Esophagus squamous epithelium (tissue), 5 donors: ENCODE results near the gene RNF149. TPM values are rescaled to one million over a fixed set of nuclear protein-coding genes. Genes with fewer than 3 reads are reported as not detected.

Experiments used
- DNase-seq: peaks from one replicate; lab custom pipeline; 2025; lab: John Stamatoyannopoulos, UW
- H3K27ac ChIP-seq, 4 donors: fragments of 200-600 bp; sonication (generic); one replicate each; pipeline ENCODE4 v1.5.1; 2016 to 2019; ENCODE audit warnings: mild to moderate bottlenecking in 1 of 4
- H3K27me3 ChIP-seq, 4 donors: fragments of 200-600 bp; sonication (generic); 1 replicate in 3 of 4; 2 replicates in 1 of 4; pipeline versions ENCODE4 v1.5.1 to v1.6.0; 2017 to 2021; ENCODE audit warnings: antibody characterized with exemption in 1 of 4
- H3K36me3 ChIP-seq, 3 donors: fragments of 200-600 bp; sonication (generic); one replicate each; pipeline ENCODE4 v1.5.1; 2016 to 2019
- H3K4me1 ChIP-seq, 3 donors: fragments of 200-600 bp; sonication (generic); one replicate each; pipeline ENCODE4 v1.5.1; 2017 to 2019
- H3K4me3 ChIP-seq, 4 donors: fragments of 200-600 bp; sonication (generic); 1 replicate in 3 of 4; 2 replicates in 1 of 4; pipeline ENCODE4 v1.5.1; 2016 to 2019; ENCODE audit warnings: mild to moderate bottlenecking in 2 of 4, moderate library complexity in 1 of 4
- H3K9me3 ChIP-seq, 3 donors: fragments of 200-600 bp; sonication (generic); one replicate each; pipeline ENCODE4 v1.5.1; 2016 to 2019
- POLR2A ChIP-seq, 4 donors: fragments of 450-650 bp; IDR thresholded peaks; one replicate each; pipeline ENCODE4 v1.6.1; 2017; ENCODE audit warnings: antibody characterized with exemption in 4 of 4, mild to moderate bottlenecking in 4 of 4, moderate library complexity in 3 of 4
- WGBS, 2 donors: methylation state at CpG; one replicate each; pipeline ENCODE4 v1.1.5; 2018; 5-methylcytosine and 5-hydroxymethylcytosine counted together
- intact Hi-C: fragments of 100-400 bp; cut with DNase I; formaldehyde crosslinking; loops from one replicate; pipeline ENCODE4 v1.15.0; 2022
- total RNA-seq, 4 donors: library from RNA; depleted of rRNA; stranded (reverse); fragments of >200 nt; gene quantifications; one replicate each; pipeline ENCODE4 v1.1.0, GENCODE V29; 2016
- TF ChIP-seq, protein P1 (sequence below), 6 experiments: fragments of 450-650 bp in 4 of 6; fragments of 200-600 bp in 2 of 6; sonication (generic) in 2 of 6; IDR thresholded peaks; one replicate each; pipeline ENCODE4 v1.5.1; 2016 to 2019; ENCODE audit warnings: antibody characterized with exemption in 6 of 6, mild to moderate bottlenecking in 4 of 6, moderate library complexity in 4 of 6
- donor health status: DM: yes; HTN: yes; CAD: no.

The RNF149 gene
- total RNA-seq, 4 donors from 2014 or later, result 80.3 to 117 (median 110) TPM

DNA sequence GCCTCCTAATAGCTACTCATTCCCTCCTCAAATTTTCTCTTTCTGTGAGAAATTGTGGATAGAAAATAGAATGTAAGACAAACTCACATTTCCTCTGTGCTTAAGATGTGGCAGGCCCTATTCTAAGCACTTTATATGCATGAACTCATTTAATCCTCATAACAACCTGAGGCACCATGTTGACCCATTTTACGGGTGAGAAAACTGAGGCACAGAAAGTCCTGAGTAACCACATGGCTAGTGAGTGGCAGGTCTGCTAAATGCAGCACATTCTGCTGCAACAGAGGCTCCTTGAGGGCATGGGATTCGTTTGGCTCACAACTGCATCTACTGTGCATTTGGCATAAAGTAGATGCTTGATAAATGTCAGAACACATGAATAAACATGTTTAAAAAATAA, 22.7 kb upstream of the RNF149 start:
- Histone ChIP-seq H3K27ac (peak overlapping the region; percentile 82 to 94 (median 87)), H3K4me3 (no peak overlapping the region), H3K27me3 (no peaks in the 10 kb centered on the region), H3K9me3 (no peaks in the 10 kb centered on the region), H3K36me3 (no peaks in the 10 kb centered on the region), H3K4me1 (peaks cover 26 to 53% (median 32%) of the 10 kb centered on the region in 3 donors)
- TF ChIP-seq POLR2A (IDR thresholded peaks at IDR 0.05), result no peak
- TF ChIP-seq, protein P1, sequence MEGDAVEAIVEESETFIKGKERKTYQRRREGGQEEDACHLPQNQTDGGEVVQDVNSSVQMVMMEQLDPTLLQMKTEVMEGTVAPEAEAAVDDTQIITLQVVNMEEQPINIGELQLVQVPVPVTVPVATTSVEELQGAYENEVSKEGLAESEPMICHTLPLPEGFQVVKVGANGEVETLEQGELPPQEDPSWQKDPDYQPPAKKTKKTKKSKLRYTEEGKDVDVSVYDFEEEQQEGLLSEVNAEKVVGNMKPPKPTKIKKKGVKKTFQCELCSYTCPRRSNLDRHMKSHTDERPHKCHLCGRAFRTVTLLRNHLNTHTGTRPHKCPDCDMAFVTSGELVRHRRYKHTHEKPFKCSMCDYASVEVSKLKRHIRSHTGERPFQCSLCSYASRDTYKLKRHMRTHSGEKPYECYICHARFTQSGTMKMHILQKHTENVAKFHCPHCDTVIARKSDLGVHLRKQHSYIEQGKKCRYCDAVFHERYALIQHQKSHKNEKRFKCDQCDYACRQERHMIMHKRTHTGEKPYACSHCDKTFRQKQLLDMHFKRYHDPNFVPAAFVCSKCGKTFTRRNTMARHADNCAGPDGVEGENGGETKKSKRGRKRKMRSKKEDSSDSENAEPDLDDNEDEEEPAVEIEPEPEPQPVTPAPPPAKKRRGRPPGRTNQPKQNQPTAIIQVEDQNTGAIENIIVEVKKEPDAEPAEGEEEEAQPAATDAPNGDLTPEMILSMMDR (IDR thresholded peaks at IDR 0.05), result no peak
- no peak for DNase-seq
- 53 to 71% methylated on average over 2 of the region's 2 CpGs for WGBS, 2 donors
- intact Hi-C loops, result no loop called here

DNA sequence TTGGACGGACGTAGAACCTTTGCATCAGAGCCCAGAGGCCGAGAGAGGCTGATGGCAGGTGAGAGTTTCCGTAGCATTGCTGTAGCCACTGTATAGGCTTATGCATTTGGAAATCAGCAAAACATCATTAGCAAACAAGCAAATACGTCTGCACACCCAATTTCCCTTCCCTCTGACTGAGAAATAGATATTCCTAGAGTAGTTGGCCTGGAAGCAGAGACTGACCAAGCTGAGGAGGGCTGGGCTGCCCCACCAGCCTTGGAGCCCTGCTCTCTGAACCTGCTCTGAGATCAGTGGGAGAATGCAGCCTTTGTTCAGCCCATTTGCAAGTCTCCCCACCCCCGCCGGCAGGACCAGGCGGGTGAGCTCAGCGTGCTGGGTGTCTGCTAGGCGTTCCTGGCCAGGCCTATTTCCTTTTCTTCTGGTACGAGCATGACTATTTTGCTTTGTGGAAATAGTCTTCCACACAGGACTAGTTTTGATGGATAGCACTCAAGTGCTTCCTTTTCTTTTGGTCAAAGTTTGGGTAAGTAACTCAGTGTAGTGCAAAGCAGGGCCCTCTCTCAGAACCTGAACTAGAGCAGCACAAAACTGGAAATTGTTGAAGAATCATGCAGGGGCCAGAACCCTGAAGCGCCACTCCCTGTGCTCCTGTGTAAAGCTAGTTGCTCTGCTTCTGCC, 21.9 kb upstream of the RNF149 start:
- Histone ChIP-seq H3K4me1 (peaks cover 26 to 53% (median 32%) of the 10 kb centered on the region in 3 donors), H3K27me3 (no peaks in the 10 kb centered on the region), H3K4me3 (no peak overlapping the region), H3K27ac (peak overlapping the region; percentile 82 to 94 (median 87)), H3K9me3 (peaks cover 0 to 2% (median 0%) of the 10 kb centered on the region in 3 donors), H3K36me3 (no peaks in the 10 kb centered on the region)
- TF ChIP-seq POLR2A (IDR thresholded peaks at IDR 0.05), result no peak
- DNase-seq, result no peak
- 31 to 53% methylated on average over 11 to 12 of the region's 12 CpGs for WGBS, 2 donors
- intact Hi-C loops, result no loop called here

DNA sequence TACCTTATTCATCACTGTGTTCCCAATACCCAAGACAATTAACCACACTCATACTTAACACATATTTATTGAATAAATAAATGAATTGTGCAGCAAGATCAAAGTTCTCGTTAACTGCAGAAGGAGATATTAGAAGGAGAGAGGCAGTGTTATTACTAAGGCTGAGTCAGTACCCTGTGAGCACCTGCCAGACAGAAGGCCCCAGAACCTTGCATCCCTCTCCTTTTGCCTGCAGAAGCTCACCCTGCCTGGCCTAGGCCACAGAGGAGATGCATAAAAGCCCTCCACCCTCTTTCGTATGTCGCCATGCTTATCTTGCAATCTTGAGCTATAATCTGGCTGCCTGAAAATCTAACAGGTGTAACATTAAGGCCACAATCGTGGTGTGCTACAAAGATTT, 20.5 kb upstream of the RNF149 start:
- peaks cover 0 to 5% (median 0%) of the 10 kb centered on the region in 3 donors for H3K9me3 ChIP-seq
- peaks cover 26 to 60% (median 32%) of the 10 kb centered on the region in 3 donors for H3K4me1 ChIP-seq
- intact Hi-C loops, result no loop called here
- no peak overlapping the region for H3K4me3 ChIP-seq
- whole genome bisulfite sequencing, 2 donors, result 64 to 76% methylated on average over 4 of the region's 4 CpGs
- TF ChIP-seq, protein P1 (IDR thresholded peaks at IDR 0.05), result no peak
- no peak for TF ChIP-seq POLR2A (IDR thresholded peaks at IDR 0.05)
- no peaks in the 10 kb centered on the region for H3K36me3 ChIP-seq
- peak overlapping the region; percentile 75 to 94 (median 87) for H3K27ac ChIP-seq
- no peak for DNase-seq
- H3K27me3 ChIP-seq, result no peaks in the 10 kb centered on the region

DNA sequence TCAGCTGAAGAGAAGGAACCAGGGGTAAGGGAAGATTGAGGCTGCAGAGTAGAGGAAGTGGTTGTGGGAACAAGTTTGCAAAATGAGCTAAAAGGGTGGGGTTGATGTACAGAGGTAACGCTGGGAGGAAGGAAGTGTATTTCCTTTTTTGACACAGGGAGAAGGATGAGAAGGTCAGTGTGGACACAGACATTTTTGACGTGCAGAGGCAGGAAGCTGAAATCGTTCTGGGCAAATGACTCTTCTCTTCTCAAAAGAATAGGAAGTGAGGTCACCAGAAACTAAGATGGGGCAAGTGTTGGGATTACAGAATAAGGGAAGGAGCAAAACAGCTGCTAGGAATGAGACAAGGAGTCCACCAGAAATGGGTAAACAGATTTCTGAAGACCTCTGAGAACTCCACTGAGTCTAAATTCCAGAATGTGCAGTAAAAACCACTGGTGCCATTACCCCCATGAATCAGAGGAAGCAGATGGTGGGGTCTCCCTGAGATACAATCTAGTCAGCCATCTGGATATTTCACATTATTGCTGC, 20.0 kb upstream of the RNF149 start:
- no peak for DNase-seq
- Histone ChIP-seq H3K9me3 (peaks cover 0 to 5% (median 0%) of the 10 kb centered on the region in 3 donors), H3K4me3 (peak overlapping the region in 2 of 4 donors; percentile 18 to 31), H3K27me3 (no peaks in the 10 kb centered on the region), H3K27ac (peak overlapping the region; percentile 75 to 94 (median 87)), H3K4me1 (peaks cover 26 to 64% (median 32%) of the 10 kb centered on the region in 3 donors), H3K36me3 (no peaks in the 10 kb centered on the region)
- TF ChIP-seq POLR2A (IDR thresholded peaks at IDR 0.05), result no peak
- TF ChIP-seq, protein P1 (IDR thresholded peaks at IDR 0.05), result no peak
- intact Hi-C loops, result no loop called here
- 8 to 11% methylated on average over 3 of the region's 3 CpGs for WGBS, 2 donors

DNA sequence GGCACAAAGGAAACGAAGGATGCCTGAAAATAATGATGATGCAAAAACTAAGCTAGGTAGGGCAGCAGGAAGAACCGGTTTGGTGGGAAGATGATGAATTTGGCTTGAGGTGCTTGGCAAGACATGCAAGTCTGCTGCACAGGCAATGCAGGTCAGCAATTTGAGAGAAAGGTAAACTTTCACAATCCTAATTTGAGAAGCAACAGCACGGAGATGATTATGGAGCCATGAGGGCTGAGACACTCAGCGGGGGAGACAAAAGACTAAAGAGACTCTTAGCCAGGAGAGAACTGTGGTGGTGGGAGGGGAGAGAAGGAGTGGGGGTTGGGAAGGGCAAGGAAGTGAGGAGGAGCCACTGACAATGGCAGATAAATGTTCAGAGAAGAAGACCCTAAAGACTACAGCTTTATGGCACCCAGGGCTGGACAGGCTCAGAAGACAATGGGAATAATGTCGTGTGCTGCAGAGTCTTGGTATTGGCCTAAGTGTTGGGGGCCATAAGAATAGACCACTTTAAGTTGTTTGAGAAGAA, 19.4 kb upstream of the RNF149 start:
- TF ChIP-seq, protein P1 (IDR thresholded peaks at IDR 0.05), result no peak
- no peak for TF ChIP-seq POLR2A (IDR thresholded peaks at IDR 0.05)
- Histone ChIP-seq H3K27me3 (no peaks in the 10 kb centered on the region), H3K27ac (peak overlapping the region; percentile 75 to 94 (median 87)), H3K9me3 (peaks cover 0 to 5% (median 0%) of the 10 kb centered on the region in 3 donors), H3K4me1 (peaks cover 26 to 64% (median 32%) of the 10 kb centered on the region in 3 donors), H3K4me3 (peak overlapping the region in 3 of 4 donors; percentile 15 to 31 (median 18)), H3K36me3 (no peaks in the 10 kb centered on the region)
- 21 to 23% methylated on average over 5 of the region's 5 CpGs for WGBS, 2 donors
- intact Hi-C loops, result no loop called here
- DNase-seq, result no peak
